Measurements from ENCODE around the gene ADNP. TPM values are rescaled to one million over a fixed set of nuclear protein-coding genes. Genes with fewer than 3 reads are reported as not detected.
A peak's percentile ranks its signal among the peaks of the same experiment; 100 is the strongest.
"Not testable (repeated sequence)": the region's sequence is repeated elsewhere in the genome, so short reads cannot be mapped to it uniquely, and the experiment has no call there.

Gene ADNP
- total RNA-seq, 1 donor = 26.8 TPM

DNA sequence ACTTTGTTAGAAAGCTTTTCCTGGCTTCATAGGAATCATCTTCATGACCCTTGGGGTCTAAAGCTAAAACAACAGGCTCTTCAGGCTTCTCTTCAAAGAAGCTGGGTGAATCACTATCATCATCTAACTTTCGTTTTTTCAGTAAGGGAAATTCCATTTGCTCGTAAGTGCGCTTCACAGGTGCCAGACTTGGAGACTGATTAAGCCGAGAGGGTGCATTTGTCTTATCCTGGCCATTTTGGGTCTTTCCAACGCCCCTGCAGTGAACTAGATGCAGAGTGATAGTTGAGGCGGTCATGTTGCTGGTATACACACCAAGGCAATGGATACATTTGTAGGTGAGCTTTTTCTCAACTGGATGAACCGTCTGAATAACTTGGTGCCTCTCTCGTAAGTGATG, 38.8 kb downstream of the ADNP start:
- TF ChIP-seq, protein P1, sequence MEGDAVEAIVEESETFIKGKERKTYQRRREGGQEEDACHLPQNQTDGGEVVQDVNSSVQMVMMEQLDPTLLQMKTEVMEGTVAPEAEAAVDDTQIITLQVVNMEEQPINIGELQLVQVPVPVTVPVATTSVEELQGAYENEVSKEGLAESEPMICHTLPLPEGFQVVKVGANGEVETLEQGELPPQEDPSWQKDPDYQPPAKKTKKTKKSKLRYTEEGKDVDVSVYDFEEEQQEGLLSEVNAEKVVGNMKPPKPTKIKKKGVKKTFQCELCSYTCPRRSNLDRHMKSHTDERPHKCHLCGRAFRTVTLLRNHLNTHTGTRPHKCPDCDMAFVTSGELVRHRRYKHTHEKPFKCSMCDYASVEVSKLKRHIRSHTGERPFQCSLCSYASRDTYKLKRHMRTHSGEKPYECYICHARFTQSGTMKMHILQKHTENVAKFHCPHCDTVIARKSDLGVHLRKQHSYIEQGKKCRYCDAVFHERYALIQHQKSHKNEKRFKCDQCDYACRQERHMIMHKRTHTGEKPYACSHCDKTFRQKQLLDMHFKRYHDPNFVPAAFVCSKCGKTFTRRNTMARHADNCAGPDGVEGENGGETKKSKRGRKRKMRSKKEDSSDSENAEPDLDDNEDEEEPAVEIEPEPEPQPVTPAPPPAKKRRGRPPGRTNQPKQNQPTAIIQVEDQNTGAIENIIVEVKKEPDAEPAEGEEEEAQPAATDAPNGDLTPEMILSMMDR (IDR thresholded peaks at IDR 0.05; ENCODE audit: insufficient read depth, low read depth, low read length) = no peak
- no peak overlapping the region for H3K4me3 ChIP-seq (ENCODE audit: low read depth, low read length)
- no peak for DNase-seq (ENCODE audit: low read depth)

GRCh38 chr20:50891138-50891537, 40.1 kb downstream of the ADNP start:
- no peak overlapping the region for H3K4me3 ChIP-seq (ENCODE audit: low read depth, low read length)
- TF ChIP-seq, protein P1 (IDR thresholded peaks at IDR 0.05; ENCODE audit: insufficient read depth, low read depth, low read length) = no peak
- no peak for DNase-seq (ENCODE audit: low read depth)

- no peak overlapping the region for H3K4me3 ChIP-seq (ENCODE audit: low read depth, low read length)
- DNase-seq (ENCODE audit: low read depth) = no peak
- TF ChIP-seq, protein P1 (IDR thresholded peaks at IDR 0.05; ENCODE audit: insufficient read depth, low read depth, low read length) = no peak
Observed at GRCh38 chr20:50887576-50887975, 43.7 kb downstream of the ADNP start.

DNA sequence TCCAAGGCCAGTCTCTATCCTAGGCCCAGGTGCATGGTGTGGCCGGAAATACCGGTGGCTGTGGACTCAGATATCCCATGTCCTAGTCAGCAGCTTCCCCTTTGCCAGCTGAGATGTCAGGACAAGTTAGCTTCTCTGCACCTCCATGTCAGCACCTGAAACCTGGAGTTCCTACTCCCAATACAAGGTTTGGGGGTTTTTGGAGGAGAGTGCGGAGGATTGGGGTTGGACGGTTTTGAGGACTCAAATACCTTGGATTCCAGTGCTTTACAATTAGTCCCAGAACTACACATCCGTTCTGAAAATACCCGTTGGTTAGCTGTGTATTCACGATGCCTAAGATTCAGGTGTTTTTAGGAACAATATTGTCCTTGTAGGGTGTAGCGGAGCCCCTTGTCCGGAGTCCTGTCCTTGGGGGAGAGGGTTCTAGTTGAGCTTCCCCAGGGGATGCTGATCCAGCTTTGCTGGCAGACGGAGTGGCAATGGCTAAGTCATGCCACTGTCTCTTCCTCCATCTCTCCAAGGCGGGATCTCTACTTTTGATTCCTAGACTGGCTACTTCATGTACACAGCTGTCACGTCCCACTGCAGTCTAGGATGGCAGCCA, 45.0 kb downstream of the ADNP start:
- TF ChIP-seq, protein P1 (IDR thresholded peaks at IDR 0.05; ENCODE audit: insufficient read depth, low read depth, low read length) = no peak
- no peak overlapping the region for H3K4me3 ChIP-seq (ENCODE audit: low read depth, low read length)
- DNase-seq (ENCODE audit: low read depth) = no peak

DNA sequence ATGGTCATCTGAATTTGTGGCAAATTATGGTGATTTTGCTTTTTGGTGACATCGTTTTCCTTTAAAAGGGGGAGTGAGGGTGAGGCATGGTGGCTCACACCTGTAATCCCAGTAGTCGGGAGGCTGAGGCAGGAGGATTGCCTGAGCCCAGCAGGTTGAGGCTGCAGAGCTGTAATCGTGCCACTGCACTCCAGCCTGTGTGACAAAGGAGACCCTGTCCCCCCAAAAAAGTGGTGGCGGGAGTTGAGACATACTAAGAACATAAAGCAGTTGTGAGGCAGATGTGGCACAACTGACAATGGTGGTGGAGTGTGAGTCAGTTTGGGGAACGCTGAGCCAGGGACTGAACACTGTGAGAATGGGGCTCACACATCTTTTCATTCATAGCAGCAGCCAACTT, 45.5 kb downstream of the ADNP start:
- TF ChIP-seq, protein P1 (IDR thresholded peaks at IDR 0.05; ENCODE audit: insufficient read depth, low read depth, low read length) = no peak
- H3K4me3 ChIP-seq (ENCODE audit: low read depth, low read length) = no peak overlapping the region
- no peak for DNase-seq (ENCODE audit: low read depth)

DNA sequence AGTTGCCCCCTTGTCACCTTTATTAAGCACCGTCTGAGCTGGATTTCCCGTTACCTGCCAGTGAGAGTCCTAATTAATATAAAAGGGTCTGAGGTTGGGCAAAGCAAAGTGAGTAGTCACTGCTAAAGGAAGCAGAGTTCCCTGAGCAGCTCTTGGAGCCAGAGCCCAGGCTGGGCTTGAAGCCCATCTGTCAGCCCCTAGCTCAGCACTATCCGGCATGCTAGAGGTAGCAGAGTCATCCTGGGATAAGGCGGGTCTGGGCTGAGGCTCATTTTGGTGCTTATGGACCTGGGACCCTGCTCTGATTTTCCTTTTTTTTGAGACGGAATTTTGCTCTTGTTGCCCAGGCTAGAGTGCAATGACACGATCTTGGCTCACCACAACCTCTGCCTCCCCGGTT, 46.2 kb downstream of the ADNP start:
- H3K4me3 ChIP-seq (ENCODE audit: low read depth, low read length) = no peak overlapping the region
- TF ChIP-seq, protein P1 (IDR thresholded peaks at IDR 0.05; ENCODE audit: insufficient read depth, low read depth, low read length) = no peak
- no peak for DNase-seq (ENCODE audit: low read depth)

DNA sequence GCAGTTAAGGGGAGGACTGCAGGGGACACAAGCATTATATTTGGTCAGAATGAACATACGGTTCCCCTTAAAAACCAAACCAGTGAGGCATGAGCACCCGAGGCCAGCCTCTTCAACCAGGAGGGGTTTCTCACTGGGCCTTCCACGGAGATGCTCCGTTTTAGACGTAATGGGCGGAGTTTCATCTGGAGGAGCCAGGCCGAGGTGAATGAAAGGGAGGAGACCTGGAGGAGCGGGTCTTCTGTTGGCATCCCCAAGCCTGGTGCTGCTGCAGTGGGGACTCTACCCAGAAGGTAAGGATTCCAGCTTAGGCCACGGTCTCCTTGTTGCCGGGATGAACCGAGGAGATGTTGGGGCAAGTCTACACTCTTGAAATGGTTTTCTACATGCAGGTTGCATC, 47.4 kb downstream of the ADNP start:
- H3K4me3 ChIP-seq (ENCODE audit: low read depth, low read length) = no peak overlapping the region
- no peak for DNase-seq (ENCODE audit: low read depth)
- TF ChIP-seq, protein P1 (IDR thresholded peaks at IDR 0.05; ENCODE audit: insufficient read depth, low read depth, low read length) = no peak

DNA sequence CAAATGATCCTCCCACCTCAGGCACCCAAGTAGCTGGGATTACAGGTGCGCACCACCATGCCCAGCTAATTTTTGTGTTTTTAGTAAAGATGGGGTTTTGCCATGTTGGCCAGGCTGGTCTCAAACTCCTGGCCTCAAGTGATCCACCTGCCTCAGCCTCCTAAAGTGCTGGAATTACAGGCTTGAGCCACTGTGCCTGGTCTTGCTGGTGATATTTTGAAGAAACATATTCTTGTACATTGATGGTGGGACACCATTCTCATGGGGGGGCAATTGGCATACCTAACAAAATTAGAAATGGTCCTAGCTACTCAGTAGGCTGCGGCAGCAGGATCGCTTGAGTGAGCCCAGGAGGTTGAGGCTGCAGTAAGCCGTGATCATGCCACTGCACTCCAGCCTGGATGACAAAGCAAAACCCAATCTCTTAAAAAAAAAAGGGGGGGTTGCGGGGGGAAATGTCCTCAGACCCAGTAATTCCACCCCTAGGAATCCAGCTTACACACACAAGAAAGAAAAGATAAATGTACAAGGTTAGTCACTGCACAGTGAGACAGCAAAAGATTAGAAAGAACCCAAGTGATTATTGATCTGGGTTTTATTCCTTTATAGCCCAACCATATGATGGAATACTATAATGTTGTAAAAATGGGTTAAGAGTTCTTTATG, 49.3 kb downstream of the ADNP start:
- peak; percentile 8 for DNase-seq (ENCODE audit: low read depth)
- H3K4me3 ChIP-seq (ENCODE audit: low read depth, low read length) = not testable (repeated sequence)
